ENCODE data around the gene ART5. TPM values are rescaled to one million over a fixed set of nuclear protein-coding genes. Genes with fewer than 3 reads are reported as not detected.

The ART5 gene
- total and polyA plus RNA-seq, 9 of the 15 experiments (the other 6 are each of a cell fraction or from before 2014, with no cell fraction given), result 0.08 to 0.59 (median 0.33) TPM

DNA sequence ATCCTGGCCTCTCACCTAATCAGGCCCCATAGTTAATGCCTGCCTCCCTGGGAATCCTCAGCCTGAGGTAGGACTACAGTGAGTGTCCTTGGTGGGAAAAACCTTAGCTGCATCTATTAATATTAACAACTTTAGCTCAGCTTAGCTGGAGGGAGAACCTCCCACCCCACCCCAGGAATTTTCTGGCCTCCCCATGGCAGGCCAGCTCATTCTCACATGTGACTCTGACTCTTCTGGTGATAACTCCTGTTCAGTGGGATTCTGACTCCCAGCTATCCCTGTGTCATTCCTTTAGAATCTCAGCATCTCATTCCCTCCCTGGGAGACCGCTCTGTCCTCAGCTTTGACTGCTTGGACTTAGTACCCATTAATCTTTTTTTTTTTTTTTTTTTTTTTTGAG lies 14.5 kb downstream of the ART5 start:
- H3K27ac ChIP-seq (ENCODE audit: extremely low read depth, low read depth, low read length), result no peak overlapping the region
- 30% methylated on average over 1 of the region's 1 CpG for WGBS (ENCODE audit: insufficient coverage, low coverage, missing lambda C conversion rate)
- no peak overlapping the region for H3K4me3 ChIP-seq
- no peak overlapping the region for H2AFZ ChIP-seq (ENCODE audit: low read depth, low read length)
- in situ Hi-C loops (cut with MboI), result no loop called here
- no peak overlapping the region for H3K9ac ChIP-seq (ENCODE audit: insufficient read depth in 1 of 2, low read depth in 2 of 2, low read length in 2 of 2)
- TF ChIP-seq RAD21 (CRISPR knock-in tag; conservative IDR thresholded peaks at IDR 0.05 in 1 of 2, IDR thresholded peaks at IDR 0.05 in 1 of 2), result no peak
- TF ChIP-seq ZNF354B (CRISPR knock-in tag; IDR thresholded peaks at IDR 0.05), result no peak
- 0 out of 4 replicates have a peak, but pooled peaks of 1 of the 2 experiments have one; percentile 27 for TF ChIP-seq MAZ (CRISPR knock-in tag; conservative IDR thresholded peaks at IDR 0.05 in 1 of 2, IDR thresholded peaks at IDR 0.05 in 1 of 2)
- TF ChIP-seq ZNF174 (CRISPR knock-in tag; IDR thresholded peaks at IDR 0.05), result no peak
- TF ChIP-seq FOSL1 (tag; conservative IDR thresholded peaks at IDR 0.05), result peak; percentile 62
- TF ChIP-seq, protein P1, sequence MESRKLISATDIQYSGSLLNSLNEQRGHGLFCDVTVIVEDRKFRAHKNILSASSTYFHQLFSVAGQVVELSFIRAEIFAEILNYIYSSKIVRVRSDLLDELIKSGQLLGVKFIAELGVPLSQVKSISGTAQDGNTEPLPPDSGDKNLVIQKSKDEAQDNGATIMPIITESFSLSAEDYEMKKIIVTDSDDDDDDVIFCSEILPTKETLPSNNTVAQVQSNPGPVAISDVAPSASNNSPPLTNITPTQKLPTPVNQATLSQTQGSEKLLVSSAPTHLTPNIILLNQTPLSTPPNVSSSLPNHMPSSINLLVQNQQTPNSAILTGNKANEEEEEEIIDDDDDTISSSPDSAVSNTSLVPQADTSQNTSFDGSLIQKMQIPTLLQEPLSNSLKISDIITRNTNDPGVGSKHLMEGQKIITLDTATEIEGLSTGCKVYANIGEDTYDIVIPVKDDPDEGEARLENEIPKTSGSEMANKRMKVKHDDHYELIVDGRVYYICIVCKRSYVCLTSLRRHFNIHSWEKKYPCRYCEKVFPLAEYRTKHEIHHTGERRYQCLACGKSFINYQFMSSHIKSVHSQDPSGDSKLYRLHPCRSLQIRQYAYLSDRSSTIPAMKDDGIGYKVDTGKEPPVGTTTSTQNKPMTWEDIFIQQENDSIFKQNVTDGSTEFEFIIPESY (CRISPR knock-in tag; IDR thresholded peaks at IDR 0.05), result no peak
- no peak for TF ChIP-seq SAFB (IDR thresholded peaks at IDR 0.05; ENCODE audit: borderline replicate concordance, low read depth, low read length)
- no peak for TF ChIP-seq ZBTB1 (CRISPR knock-in tag; IDR thresholded peaks at IDR 0.05; ENCODE audit: borderline replicate concordance, low read depth)
- H3K4me2 ChIP-seq (ENCODE audit: insufficient read depth, low read length), result no peak overlapping the region
- H3K79me2 ChIP-seq (ENCODE audit: control insufficient read depth, insufficient read depth, low read length), result no peaks in the 10 kb centered on the region
- FAIRE-seq, result no peak
- no peaks in the 10 kb centered on the region for H3K9me3 ChIP-seq (replicated peaks; ENCODE audit: control insufficient read depth, insufficient read depth, low read depth, low read length)
- ATAC-seq, result no peak
- H3K4me1 ChIP-seq (replicated peaks in 1 of 2; ENCODE audit: control insufficient read depth in 2 of 2, insufficient read depth in 2 of 2, low read length in 2 of 2), result peaks cover 0 to 5% of the 10 kb centered on the region in 2 experiments; a peak in 2 of 5 replicates
- ChIA-PET CTCF (ENCODE audit: low intra/inter-chr PET ratio) (no interaction called here), POLR2A (interaction anchor here (0.9 to 1.0 kb wide), 2 partner anchors 9 to 21 kb away, joined by 3 read pairs; no protein-coding TSS in a partner anchor)
- H3K36me3 ChIP-seq (ENCODE audit: control insufficient read depth, insufficient read depth, low read length), result no peaks in the 10 kb centered on the region
- peaks cover 2 to 5% of the 10 kb centered on the region in 2 experiments; a peak in 2 of 5 replicates for H3K27me3 ChIP-seq (ENCODE audit: control insufficient read depth in 2 of 2, insufficient read depth in 2 of 2, low read length in 2 of 2)
- no peaks in the 10 kb centered on the region for H4K20me1 ChIP-seq (replicated peaks; ENCODE audit: control insufficient read depth, insufficient read depth, low read length)
- BruUV-seq (replicated peaks), result no TSS peak
- DNase-seq (ENCODE audit: extremely low read depth in 1 of 4, low spot score in 3 of 4), result no peak
- intact Hi-C loops (cut with micrococcal nuclease), result no loop called here
- H3K9me1 ChIP-seq (ENCODE audit: control insufficient read depth, insufficient read depth, low read length), result no peaks in the 10 kb centered on the region
